ENCODE data around the gene FKBP3. TPM values are rescaled to one million over a fixed set of nuclear protein-coding genes. Genes with fewer than 3 reads are reported as not detected.

The FKBP3 gene
- polyA plus RNA-seq, 1 donor (not counting 4 experiments of a cell fraction or from before 2014, with no cell fraction given): 98.8 TPM

GRCh38 chr14:45089813-45090212 lies 44.5 kb downstream of the FKBP3 start:
- Histone ChIP-seq H3K4me2 (ENCODE audit: control insufficient read depth, extremely low read depth, insufficient read depth, low read depth, low read length) (peak overlapping the region; percentile 74), H4K20me1 (ENCODE audit: control insufficient read depth, extremely low read depth, insufficient read depth, low read length) (peaks cover 20% of the 10 kb centered on the region), H3K9ac (ENCODE audit: control insufficient read depth, extremely low read depth, insufficient read depth, low read length) (no peak overlapping the region), H2AFZ (ENCODE audit: control insufficient read depth, low read length) (no peak overlapping the region), H3K4me1 (ENCODE audit: control insufficient read depth, extremely low read depth, insufficient read depth, low read length) (peaks cover 53% of the 10 kb centered on the region), H3K36me3 (ENCODE audit: control insufficient read depth in 2 of 2, extremely low read depth in 1 of 2, insufficient read depth in 2 of 2, low read length in 2 of 2) (peaks cover 0 to 4% of the 10 kb centered on the region in 2 experiments), H3K27ac (ENCODE audit: control insufficient read depth, insufficient read depth, low read length) (peak overlapping the region; percentile 70), H3K79me2 (ENCODE audit: control insufficient read depth, insufficient read depth, low read length) (peaks cover 93% of the 10 kb centered on the region), H3K4me3 (ENCODE audit: control insufficient read depth in 2 of 3, extremely low read depth in 1 of 3, insufficient read depth in 2 of 3, low read depth in 1 of 3, low read length in 3 of 3) (peak overlapping the region in 1 of 3 experiments; percentile 31), H3K9me1 (ENCODE audit: control insufficient read depth, extremely low read depth, insufficient read depth, low read length) (peaks cover 6% of the 10 kb centered on the region), H3K27me3 (ENCODE audit: control insufficient read depth, extremely low read depth, insufficient read depth, low read length) (no peaks in the 10 kb centered on the region), H3K9me3 (ENCODE audit: control insufficient read depth, low read depth, low read length) (no peaks in the 10 kb centered on the region)
- TF ChIP-seq CTCF (optimal IDR thresholded peaks at IDR 0.05 in 1 of 3, IDR thresholded peaks at IDR 0.05 in 1 of 3, conservative IDR thresholded peaks at IDR 0.05 in 1 of 3; ENCODE audit: extremely low read depth in 1 of 3, insufficient read depth in 2 of 3, low read length in 3 of 3) (no peak), EZH2 (IDR thresholded peaks at IDR 0.05; ENCODE audit: low read length) (no peak)
- FAIRE-seq (no peak), DNase-seq (ENCODE audit: low read depth, low spot score) (peak; percentile 30)
- dilution Hi-C loops (cut with MboI; ENCODE audit: extremely low pct_ligation_motif_present, low sequenced_read_pairs): no loop called here

GRCh38 chr14:45084946-45085346 lies 49.3 kb downstream of the FKBP3 start:
- Histone ChIP-seq H3K9me3 (ENCODE audit: control insufficient read depth, low read depth, low read length) (no peaks in the 10 kb centered on the region), H3K27ac (ENCODE audit: control insufficient read depth, insufficient read depth, low read length) (peak overlapping the region; percentile 93), H3K9ac (ENCODE audit: control insufficient read depth, extremely low read depth, insufficient read depth, low read length) (peak overlapping the region; percentile 95), H3K79me2 (ENCODE audit: control insufficient read depth, insufficient read depth, low read length) (peaks cover 56% of the 10 kb centered on the region), H2AFZ (ENCODE audit: control insufficient read depth, low read length) (no peak overlapping the region), H3K4me3 (ENCODE audit: control insufficient read depth in 2 of 3, extremely low read depth in 1 of 3, insufficient read depth in 2 of 3, low read depth in 1 of 3, low read length in 3 of 3) (peak overlapping the region; percentile 55 to 99 (median 85)), H3K27me3 (ENCODE audit: control insufficient read depth, extremely low read depth, insufficient read depth, low read length) (no peaks in the 10 kb centered on the region), H3K9me1 (ENCODE audit: control insufficient read depth, extremely low read depth, insufficient read depth, low read length) (peaks cover 4% of the 10 kb centered on the region), H3K36me3 (ENCODE audit: control insufficient read depth in 2 of 2, extremely low read depth in 1 of 2, insufficient read depth in 2 of 2, low read length in 2 of 2) (peaks cover 0 to 4% of the 10 kb centered on the region in 2 experiments), H3K4me1 (ENCODE audit: control insufficient read depth, extremely low read depth, insufficient read depth, low read length) (peaks cover 38% of the 10 kb centered on the region), H3K4me2 (ENCODE audit: control insufficient read depth, extremely low read depth, insufficient read depth, low read depth, low read length) (peak overlapping the region; percentile 87), H4K20me1 (ENCODE audit: control insufficient read depth, extremely low read depth, insufficient read depth, low read length) (peaks cover 12% of the 10 kb centered on the region)
- TF ChIP-seq CTCF (optimal IDR thresholded peaks at IDR 0.05 in 1 of 3, IDR thresholded peaks at IDR 0.05 in 1 of 3, conservative IDR thresholded peaks at IDR 0.05 in 1 of 3; ENCODE audit: extremely low read depth in 1 of 3, insufficient read depth in 2 of 3, low read length in 3 of 3) (no peak), EZH2 (IDR thresholded peaks at IDR 0.05; ENCODE audit: low read length) (no peak)
- DNase-seq (ENCODE audit: low read depth, low spot score): no peak
- dilution Hi-C loops (cut with MboI; ENCODE audit: extremely low pct_ligation_motif_present, low sequenced_read_pairs): no loop called here
- FAIRE-seq: peak; percentile 48

All from keratinocyte (primary cell).